HG03060 (cell line): ENCODE measurements around the gene ZNF558.

Source experiments
- ATAC-seq: cut with Tn5 transposase; IDR thresholded peaks from one replicate; pipeline ENCODE4 v1.9.1; 2021; ENCODE audit warnings: low read depth, moderate number of reproducible peaks; ENCODE audit not compliant: unreplicated experiment

Gene ZNF558

GRCh38 chr19:8832132-8833021 is at the start of gene ZNF558, which contains the start of gene MBD3L1:
Gene ZNF558 (minus strand): TSS chr19:8832304. CDS start chr19:8822659, 9,645 bp downstream.
Gene MBD3L1 (plus strand): TSS chr19:8832377. CDS start chr19:8842679, 10,302 bp downstream.
- ATAC-seq, result peak; percentile 80

DNA sequence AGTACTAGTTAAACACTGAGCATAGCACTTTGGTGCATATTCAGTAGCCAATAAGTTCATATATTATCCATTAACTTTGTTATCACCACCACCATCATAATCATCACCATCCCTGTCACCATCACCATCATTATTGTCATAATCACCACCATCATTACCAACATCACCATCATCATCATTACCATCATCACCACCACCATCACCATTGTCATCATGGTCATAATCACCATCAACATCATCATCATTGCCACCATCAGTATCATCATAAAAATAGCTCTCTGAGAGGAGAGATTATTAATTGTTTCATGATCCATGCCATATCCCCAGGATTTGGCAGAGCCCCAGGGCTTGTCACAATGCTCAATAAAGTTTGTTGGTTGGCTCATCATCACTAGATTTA is 49.4 kb upstream of the ZNF558 start:
- no peak for ATAC-seq

DNA sequence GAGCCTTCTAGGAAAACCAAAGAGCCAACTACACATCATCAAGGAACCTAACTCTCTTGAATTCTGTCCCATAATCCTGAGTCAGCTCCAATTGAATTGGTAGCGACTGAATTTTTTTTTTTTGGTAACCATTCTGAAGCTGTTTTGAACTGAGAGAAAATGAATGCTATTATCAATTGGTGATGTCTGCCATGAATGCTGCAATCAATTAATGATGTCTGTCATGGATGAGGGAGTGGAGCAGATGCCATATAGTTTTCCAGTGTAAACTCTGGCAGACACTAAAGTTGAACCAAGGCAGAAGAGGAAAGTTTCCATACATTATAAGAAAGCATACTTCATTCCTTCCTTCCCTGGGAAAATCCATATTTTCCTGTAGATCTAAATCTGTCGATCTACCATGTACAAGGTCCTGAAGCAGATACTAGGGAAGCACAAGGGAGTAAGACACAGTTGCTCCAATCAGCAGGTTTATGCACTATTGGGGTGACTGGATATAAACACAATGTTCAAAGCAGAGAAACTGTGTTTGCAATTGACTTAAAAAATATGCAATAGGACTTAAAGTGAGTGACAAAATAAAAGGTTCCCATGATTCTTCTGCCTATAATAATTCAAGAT is 48.9 kb upstream of the ZNF558 start:
- ATAC-seq, result no peak

- no peak for ATAC-seq
Observed at GRCh38 chr19:8877854-8878705, 46.0 kb upstream of the ZNF558 start.

DNA sequence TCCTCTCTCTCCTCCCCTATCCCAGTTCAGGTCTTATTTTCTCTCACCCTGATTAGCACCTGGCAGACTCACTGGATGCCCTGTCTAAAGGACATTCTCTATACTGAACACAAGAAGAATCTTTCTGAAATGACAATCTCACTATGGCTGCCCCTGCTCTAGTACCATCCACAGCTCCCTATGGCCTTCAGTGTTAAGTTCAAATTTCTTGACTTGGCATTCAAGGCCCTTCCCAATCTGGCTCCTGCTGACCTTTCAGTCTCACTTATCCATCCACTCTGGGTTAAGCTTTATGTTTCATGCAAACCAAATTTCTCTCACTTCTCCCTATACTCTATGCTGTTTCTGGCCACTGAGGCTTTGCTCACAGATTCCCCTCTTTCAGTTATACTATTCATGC is 34.2 kb upstream of the ZNF558 start:
- no peak for ATAC-seq

- ATAC-seq, result no peak
Observed at GRCh38 chr19:8858260-8858659, 26.2 kb upstream of the ZNF558 start.

DNA sequence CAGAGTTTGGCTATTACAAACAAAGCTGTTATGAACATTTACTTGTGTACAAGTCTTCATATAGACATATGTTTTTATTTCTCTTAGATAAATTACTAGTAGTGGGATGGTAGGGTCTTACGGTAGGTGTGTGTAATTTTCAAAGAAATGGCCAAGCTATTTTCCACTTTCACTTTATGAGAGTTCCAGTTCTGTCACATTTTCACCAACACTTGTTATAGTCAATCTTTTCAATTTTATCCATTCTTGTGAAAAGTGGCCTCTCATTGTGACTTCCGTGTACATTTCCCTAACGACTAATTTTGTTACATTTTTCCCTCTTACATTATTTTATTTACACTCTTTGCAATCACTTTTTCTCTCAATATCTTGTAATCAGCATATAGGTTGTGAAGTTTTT is 18.4 kb upstream of the ZNF558 start:
- ATAC-seq, result no peak

- ATAC-seq, result no peak
Observed at GRCh38 chr19:8849232-8849631, 17.1 kb upstream of the ZNF558 start.

DNA sequence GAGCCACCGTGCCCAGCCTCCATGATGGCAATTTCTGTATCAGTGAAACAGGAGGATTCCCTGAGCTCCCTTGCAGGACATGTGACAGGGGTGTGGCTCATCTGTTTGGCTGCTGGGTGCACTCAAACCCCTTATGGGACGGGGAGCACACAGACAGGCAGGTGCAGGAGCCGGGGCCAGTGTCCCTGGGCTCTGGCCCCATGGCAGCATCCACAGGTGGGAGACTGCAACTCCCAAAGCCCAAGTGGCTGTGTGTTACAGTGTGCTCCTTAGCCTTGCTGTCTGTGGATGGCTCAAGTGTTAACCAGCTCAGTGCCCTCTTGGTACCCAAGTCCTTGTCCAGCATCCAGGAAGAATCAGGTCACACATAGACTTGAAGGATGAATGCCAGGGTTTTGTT is 14.7 kb upstream of the ZNF558 start:
- no peak for ATAC-seq

DNA sequence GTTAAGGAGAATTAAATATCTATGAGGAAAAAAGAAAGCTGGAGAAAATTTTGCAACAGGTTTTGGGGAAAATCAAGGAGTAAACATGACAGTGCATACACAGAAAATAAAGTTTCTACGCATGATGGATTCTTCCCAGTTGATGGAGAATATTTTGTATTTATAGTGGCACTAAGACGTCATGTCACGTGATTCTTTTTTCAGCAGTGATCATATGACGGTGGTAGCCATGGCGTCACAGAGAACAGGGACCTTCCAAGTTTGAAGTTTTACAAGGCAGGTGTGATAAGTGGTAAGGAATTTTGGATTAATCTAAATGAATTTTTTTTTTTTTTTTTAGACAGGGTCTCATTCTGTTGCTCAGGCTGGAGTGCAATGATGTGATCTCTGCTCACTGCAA is 8.6 kb upstream of the ZNF558 start:
- ATAC-seq, result no peak

- ATAC-seq, result no peak
Observed at GRCh38 chr19:8835877-8836276, 3.8 kb upstream of the ZNF558 start.

GRCh38 chr19:8835446-8835845 is 3.3 kb upstream of the ZNF558 start:
- ATAC-seq, result no peak

GRCh38 chr19:8831832-8832131 is 322 bp downstream of the ZNF558 start:
- ATAC-seq, result no peak

GRCh38 chr19:8831373-8831772 is 731 bp downstream of the ZNF558 start:
- ATAC-seq, result no peak

GRCh38 chr19:8827277-8827676 is 4.8 kb downstream of the ZNF558 start:
- no peak for ATAC-seq

- no peak for ATAC-seq
Observed at GRCh38 chr19:8826371-8826770, 5.7 kb downstream of the ZNF558 start.

DNA sequence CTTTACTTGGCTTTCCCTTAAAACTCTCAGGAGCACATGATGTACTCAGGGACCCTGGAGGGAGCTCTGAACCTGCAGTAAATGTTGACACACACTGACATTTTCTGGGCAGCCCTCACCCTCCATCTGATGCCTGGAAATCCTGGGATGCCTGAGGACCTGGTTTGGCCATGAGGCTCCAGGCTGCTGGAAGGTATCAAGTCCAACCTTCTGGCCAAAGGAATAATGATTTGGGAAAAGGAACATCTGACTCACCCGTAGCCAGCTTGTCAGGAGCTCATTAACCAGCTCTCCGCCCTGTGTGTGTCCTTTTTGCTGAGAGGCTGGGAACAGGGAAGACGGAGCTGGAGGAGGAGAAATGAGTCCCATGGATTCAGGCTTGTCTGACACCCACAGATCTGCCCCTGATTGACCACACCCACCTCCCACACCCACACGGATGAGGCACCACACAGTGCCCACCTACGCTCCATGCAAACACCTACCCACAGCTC is 10.3 kb downstream of the ZNF558 start:
- ATAC-seq, result no peak

DNA sequence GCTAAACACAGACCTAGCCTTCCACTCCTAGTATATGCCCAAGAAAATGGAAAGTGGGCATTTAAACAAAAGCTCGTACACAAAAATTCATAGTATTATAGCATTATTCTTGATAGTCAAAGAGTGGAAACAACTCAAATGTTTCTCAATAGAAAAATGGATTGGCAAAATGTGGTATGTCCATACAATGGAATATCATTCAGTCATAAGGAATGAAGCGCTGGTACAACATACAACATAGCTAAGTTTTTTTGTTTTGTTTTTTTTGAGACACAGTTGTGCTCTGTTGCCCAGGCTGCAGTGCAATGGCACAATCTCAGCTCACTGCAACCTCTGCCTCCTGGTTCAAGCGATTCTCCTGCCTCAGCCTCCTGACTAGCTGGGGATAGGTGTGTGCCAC is 11.9 kb downstream of the ZNF558 start:
- no peak for ATAC-seq

DNA sequence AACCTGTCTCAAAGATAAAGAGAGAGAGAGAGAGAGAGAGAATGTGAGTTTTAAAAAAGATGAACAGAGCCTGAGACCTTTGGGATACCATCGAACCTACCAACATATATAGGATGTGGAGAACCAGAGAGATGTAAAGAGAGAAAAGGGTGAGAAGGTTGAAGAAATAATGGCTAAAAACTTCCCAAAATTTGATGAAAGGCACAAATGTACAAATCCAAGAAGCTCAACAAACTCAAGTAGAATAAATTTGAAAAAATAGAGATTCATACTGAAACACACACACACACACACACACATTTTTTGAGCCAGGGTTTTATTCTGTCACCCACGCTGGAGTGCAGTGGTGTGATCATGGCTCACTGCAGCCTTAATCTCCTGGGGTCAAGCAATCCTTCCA is 16.3 kb downstream of the ZNF558 start:
- no peak for ATAC-seq

DNA sequence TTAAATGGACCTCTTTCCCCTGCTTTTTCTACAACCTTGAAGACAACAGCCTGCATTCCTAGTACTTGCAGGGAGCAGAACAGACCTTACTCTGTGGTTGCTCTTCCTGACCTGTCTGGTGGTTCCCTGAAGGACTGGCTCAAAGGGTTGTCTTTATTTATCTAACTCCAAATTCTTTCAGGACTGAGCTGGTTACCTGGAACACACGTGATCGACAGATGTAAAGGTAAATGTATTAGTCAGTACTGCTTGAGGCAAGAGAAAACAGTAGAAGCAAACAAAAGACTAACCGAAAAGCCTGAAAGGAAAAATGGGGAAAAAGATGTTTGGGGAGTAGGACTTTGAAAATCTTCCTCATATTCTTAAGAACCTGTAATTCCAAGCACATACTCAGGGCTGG is 17.9 kb downstream of the ZNF558 start:
- ATAC-seq, result no peak
